Osteoblast (primary cell): ENCODE data around the gene SLC25A6. TPM values are rescaled to one million over a fixed set of nuclear protein-coding genes. Genes with fewer than 3 reads are reported as not detected.
A peak's percentile ranks its signal among the peaks of the same experiment; 100 is the strongest.
"Not testable (repeated sequence)": the region's sequence is repeated elsewhere in the genome, so short reads cannot be mapped to it uniquely, and the experiment has no call there.

Source experiments
- DNase-seq: peaks from one replicate; pipeline ENCODE4 v3.0.0; 2011; ENCODE audit warnings: low spot score, mixed read lengths; ENCODE audit not compliant: insufficient read length; ENCODE audit errors: missing footprints
- H2AFZ ChIP-seq: 2 replicates; pipeline ENCODE4 v1.6.0; 2011; ENCODE audit warnings: mild to moderate bottlenecking, low read length
- H3K27ac ChIP-seq: 2 replicates; pipeline ENCODE4 v1.5.1; 2011; ENCODE audit warnings: mild to moderate bottlenecking, low read depth, low read length, moderate library complexity
- H3K27me3 ChIP-seq: 2 replicates; pipeline ENCODE4 v1.6.0; 2012; ENCODE audit warnings: mild to moderate bottlenecking, control low read depth, inconsistent platforms, low read length, moderate library complexity; ENCODE audit not compliant: insufficient read depth
- H3K36me3 ChIP-seq: 2 replicates; pipeline ENCODE4 v1.5.1; 2011; ENCODE audit warnings: mild to moderate bottlenecking, low read length, control low read depth, moderate library complexity; ENCODE audit not compliant: insufficient read depth
- H3K4me1 ChIP-seq: 2 replicates; pipeline ENCODE4 v1.5.1; 2011; ENCODE audit warnings: mild to moderate bottlenecking, low read length, control low read depth, moderate library complexity; ENCODE audit not compliant: insufficient read depth
- H3K4me2 ChIP-seq: 2 replicates; pipeline ENCODE4 v1.6.0; 2011; ENCODE audit warnings: mild to moderate bottlenecking, low read length; ENCODE audit not compliant: insufficient read depth
- H3K4me3 ChIP-seq: fragments of 200-600 bp; sonication (generic); 3 replicates; pipeline ENCODE4 v1.5.1; 2012; ENCODE audit warnings: mild to moderate bottlenecking, low read length, inconsistent platforms; ENCODE audit not compliant: insufficient read depth
- H3K79me2 ChIP-seq: 2 replicates; pipeline ENCODE4 v1.6.0; 2012; ENCODE audit warnings: mild to moderate bottlenecking, low read length, control low read depth, inconsistent platforms; ENCODE audit not compliant: insufficient read depth
- H3K9me3 ChIP-seq: 2 replicates; pipeline ENCODE4 v1.5.1; 2011; ENCODE audit warnings: low read depth, low read length, control low read depth
- H4K20me1 ChIP-seq: 2 replicates; pipeline ENCODE4 v1.6.0; 2012; ENCODE audit warnings: mild to moderate bottlenecking, low read length, control low read depth; ENCODE audit not compliant: insufficient read depth
- total RNA-seq: library from RNA; depleted of rRNA; stranded (reverse); fragments of >200 nt; gene quantifications from 2 replicates; pipeline ENCODE4 v1.2.3, GENCODE V29; 2012
- TF ChIP-seq, protein P1 (sequence below): IDR thresholded peaks from 2 replicates; pipeline ENCODE4 v1.5.1; 2011; ENCODE audit warnings: mild to moderate bottlenecking, low read depth, low read length, moderate library complexity; ENCODE audit errors: extremely low read depth

Gene SLC25A6
- total RNA-seq, 1 donor: 203 TPM

DNA sequence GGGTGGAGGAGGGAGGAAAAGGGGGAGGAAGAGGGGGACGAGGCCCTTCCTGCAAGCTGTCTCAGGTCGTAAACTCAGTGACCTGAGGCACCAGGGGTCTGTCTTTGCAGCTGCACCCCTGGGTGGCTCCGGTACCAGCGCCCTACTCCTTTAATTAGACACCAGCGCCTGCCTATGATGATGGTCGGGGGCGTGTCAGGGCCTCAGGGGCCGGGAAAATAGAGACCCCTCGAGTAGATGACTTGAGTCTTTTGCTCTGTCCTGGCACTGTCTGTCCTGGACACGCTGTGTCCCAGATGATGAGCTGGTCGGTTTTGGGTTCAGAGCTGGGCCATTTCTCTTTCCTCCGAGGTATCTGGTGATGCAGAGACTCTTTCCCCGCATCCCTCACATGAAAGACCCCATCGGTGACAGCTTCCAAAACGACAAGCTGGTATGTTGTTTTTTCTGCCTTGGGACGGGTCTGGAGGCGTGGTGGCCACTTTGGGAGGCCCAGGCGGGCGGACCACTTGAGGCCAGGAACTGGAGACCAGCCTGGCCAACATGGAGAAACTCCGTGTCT is 11.2 kb downstream of the SLC25A6 start:
- Histone ChIP-seq H3K36me3 (peaks cover 14% of the 10 kb centered on the region), H4K20me1 (peaks cover 12% of the 10 kb centered on the region), H3K4me1 (peaks cover 4% of the 10 kb centered on the region), H3K79me2 (no peaks in the 10 kb centered on the region), H3K27ac (no peak overlapping the region), H2AFZ (no peak overlapping the region), H3K4me3 (no peak overlapping the region), H3K4me2 (no peak overlapping the region), H3K9me3 (no peaks in the 10 kb centered on the region), H3K27me3 (no peaks in the 10 kb centered on the region)
- DNase-seq: peak; percentile 85
- TF ChIP-seq, protein P1, sequence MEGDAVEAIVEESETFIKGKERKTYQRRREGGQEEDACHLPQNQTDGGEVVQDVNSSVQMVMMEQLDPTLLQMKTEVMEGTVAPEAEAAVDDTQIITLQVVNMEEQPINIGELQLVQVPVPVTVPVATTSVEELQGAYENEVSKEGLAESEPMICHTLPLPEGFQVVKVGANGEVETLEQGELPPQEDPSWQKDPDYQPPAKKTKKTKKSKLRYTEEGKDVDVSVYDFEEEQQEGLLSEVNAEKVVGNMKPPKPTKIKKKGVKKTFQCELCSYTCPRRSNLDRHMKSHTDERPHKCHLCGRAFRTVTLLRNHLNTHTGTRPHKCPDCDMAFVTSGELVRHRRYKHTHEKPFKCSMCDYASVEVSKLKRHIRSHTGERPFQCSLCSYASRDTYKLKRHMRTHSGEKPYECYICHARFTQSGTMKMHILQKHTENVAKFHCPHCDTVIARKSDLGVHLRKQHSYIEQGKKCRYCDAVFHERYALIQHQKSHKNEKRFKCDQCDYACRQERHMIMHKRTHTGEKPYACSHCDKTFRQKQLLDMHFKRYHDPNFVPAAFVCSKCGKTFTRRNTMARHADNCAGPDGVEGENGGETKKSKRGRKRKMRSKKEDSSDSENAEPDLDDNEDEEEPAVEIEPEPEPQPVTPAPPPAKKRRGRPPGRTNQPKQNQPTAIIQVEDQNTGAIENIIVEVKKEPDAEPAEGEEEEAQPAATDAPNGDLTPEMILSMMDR: no peak

DNA sequence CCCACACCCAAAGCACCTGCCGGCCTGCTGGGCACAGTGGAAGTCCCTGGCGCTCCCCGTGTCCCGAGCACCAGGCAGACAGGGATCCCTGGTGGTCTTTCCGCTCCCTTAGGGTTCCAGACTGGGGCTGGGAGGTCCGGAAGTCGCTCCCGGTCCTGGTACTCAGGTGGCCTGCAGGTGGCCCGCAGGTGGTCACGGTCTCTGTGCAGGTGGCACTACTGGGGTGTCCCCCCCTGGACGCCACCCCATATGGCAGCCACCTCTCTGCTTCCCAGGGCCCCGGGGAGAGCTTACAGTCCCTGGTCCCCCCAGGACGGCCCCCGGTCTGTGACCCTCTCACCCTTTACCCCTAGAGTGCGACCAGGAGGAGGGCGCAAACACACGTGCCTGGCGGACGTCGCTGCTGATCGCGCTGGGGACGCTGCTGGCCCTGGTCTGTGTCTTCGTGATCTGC is 13.6 kb downstream of the SLC25A6 start:
- no peak overlapping the region for H3K27ac ChIP-seq
- H2AFZ ChIP-seq: no peak overlapping the region
- no peaks in the 10 kb centered on the region for H3K27me3 ChIP-seq
- TF ChIP-seq, protein P1: no peak
- H3K36me3 ChIP-seq: no peaks in the 10 kb centered on the region
- no peaks in the 10 kb centered on the region for H4K20me1 ChIP-seq
- no peak overlapping the region for H3K4me2 ChIP-seq
- H3K79me2 ChIP-seq: no peaks in the 10 kb centered on the region
- peak; percentile 82 for DNase-seq
- peaks cover under 1% of the 10 kb centered on the region for H3K4me1 ChIP-seq
- H3K9me3 ChIP-seq: no peaks in the 10 kb centered on the region
- H3K4me3 ChIP-seq: no peak overlapping the region

DNA sequence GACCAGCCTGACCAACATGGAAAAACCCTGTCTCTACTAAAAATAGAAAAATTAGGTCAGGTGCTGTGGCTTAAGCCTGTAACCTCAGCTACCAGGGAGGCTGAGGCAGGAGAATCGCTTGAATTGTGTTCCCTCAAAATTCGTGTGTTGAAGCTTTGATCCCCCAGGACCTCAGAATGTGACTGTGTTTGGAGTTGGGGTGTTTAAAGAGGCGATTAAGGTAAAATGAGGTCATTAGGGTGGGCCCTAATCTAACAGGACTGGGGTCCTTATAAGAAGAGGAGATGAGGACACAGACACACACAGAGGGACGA is 23.6 kb downstream of the SLC25A6 start:
- TF ChIP-seq, protein P1: no peak
- H3K27me3 ChIP-seq: no peaks in the 10 kb centered on the region

DNA sequence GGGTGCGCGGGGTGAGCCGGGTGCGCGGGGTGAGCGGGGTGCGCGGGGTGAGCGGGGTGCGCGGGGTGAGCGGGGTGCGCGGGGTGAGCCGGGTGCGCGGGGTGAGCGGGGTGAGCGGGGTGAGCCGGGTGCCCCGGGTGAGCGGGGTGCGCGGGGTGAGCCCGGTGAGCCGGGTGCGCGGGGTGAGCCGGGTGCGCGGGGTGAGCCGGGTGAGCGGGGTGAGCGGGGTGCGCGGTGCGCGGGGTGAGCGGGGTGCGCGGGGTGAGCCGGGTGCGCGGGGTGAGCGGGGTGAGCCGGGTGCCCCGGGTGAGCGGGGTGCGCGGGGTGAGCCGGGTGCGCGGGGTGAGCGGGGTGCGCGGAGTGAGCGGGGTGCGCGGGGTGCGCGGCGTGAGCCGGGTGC is 25.6 kb downstream of the SLC25A6 start:
- H3K27ac ChIP-seq, H4K20me1 ChIP-seq, H2AFZ ChIP-seq, DNase-seq, H3K9me3 ChIP-seq, H3K4me2 ChIP-seq, H3K4me3 ChIP-seq, H3K4me1 ChIP-seq, H3K79me2 ChIP-seq, H3K36me3 ChIP-seq, H3K27me3 ChIP-seq: not testable (repeated sequence)

More for the DNA sequence above, 23.6 kb downstream of the SLC25A6 start:
- no peak for DNase-seq
- no peaks in the 10 kb centered on the region for H3K79me2 ChIP-seq
- H3K4me3 ChIP-seq: no peak overlapping the region
- H3K9me3 ChIP-seq: no peaks in the 10 kb centered on the region
- H3K4me2 ChIP-seq: no peak overlapping the region
- no peaks in the 10 kb centered on the region for H3K36me3 ChIP-seq
- H3K4me1 ChIP-seq: no peaks in the 10 kb centered on the region
- no peaks in the 10 kb centered on the region for H4K20me1 ChIP-seq
- no peak overlapping the region for H2AFZ ChIP-seq
- H3K27ac ChIP-seq: no peak overlapping the region
